Thyroid gland (tissue), 4 donors: ENCODE measurements around the gene AP4E1. TPM values are rescaled to one million over a fixed set of nuclear protein-coding genes. Genes with fewer than 3 reads are reported as not detected.
A peak's percentile ranks its signal among the peaks of the same experiment; 100 is the strongest.

Experiments
- DNase-seq, 2 donors: peaks; one replicate each; pipeline ENCODE4 v3.0.0-alpha.2; 2019
- H3K27ac ChIP-seq, 3 donors: fragments of 200-600 bp; sonication (generic); 1 replicate in 2 of 3; 2 replicates in 1 of 3; pipeline ENCODE4 v1.5.1; 2016 to 2019; ENCODE audit warnings: mild to moderate bottlenecking in 1 of 3, moderate library complexity in 1 of 3
- H3K27me3 ChIP-seq: fragments of 200-600 bp; sonication (generic); one replicate; pipeline ENCODE4 v1.5.1; 2019
- H3K36me3 ChIP-seq, 2 donors: fragments of 200-600 bp; sonication (generic); one replicate each; pipeline ENCODE4 v1.5.1; 2016 to 2019
- H3K4me1 ChIP-seq, 2 donors: fragments of 200-600 bp; sonication (generic); one replicate each; pipeline ENCODE4 v1.5.1; 2017 to 2019
- H3K4me3 ChIP-seq, 3 donors: fragments of 200-600 bp; sonication (generic); replicated peaks in 1 of 3; 1 replicate in 2 of 3; 2 replicates in 1 of 3; pipeline ENCODE4 v1.5.1; 2016; ENCODE audit warnings: mild to moderate bottlenecking in 1 of 3
- H3K9me3 ChIP-seq: fragments of 200-600 bp; sonication (generic); one replicate; pipeline ENCODE4 v1.5.1; 2017
- CTCF ChIP-seq, 6 experiments: fragments of 200-600 bp in 3 of 6; fragments of 450-650 bp in 3 of 6; sonication (generic) in 3 of 6; IDR thresholded peaks; one replicate each; pipeline ENCODE4 v1.5.1; 2016 to 2019; ENCODE audit warnings: antibody characterized with exemption in 6 of 6, mild to moderate bottlenecking in 2 of 6, inconsistent platforms in 1 of 6, moderate library complexity in 1 of 6
- POLR2A ChIP-seq, 2 donors: fragments of 450-650 bp; IDR thresholded peaks; one replicate each; pipeline ENCODE4 v1.6.1; 2017; ENCODE audit warnings: antibody characterized with exemption in 2 of 2, mild to moderate bottlenecking in 2 of 2, moderate library complexity in 1 of 2
- WGBS, 2 donors: methylation state at CpG; one replicate each; pipeline ENCODE4 v1.1.5; 2017; 5-methylcytosine and 5-hydroxymethylcytosine counted together
- intact Hi-C: fragments of 100-400 bp; cut with DNase I; formaldehyde crosslinking; loops from one replicate; pipeline ENCODE4 v1.15.1; 2023
- total RNA-seq, 4 donors: library from RNA; depleted of rRNA; stranded (reverse); fragments of >200 nt; gene quantifications; one replicate each; pipeline ENCODE4 v1.2.3, GENCODE V29; 2016

Gene AP4E1
- total RNA-seq, 4 donors from 2014 or later: 9.3 to 13.3 (median 10.4) TPM

- H3K4me1 ChIP-seq: no peaks in the 10 kb centered on the region
- WGBS, 2 donors: 79 to 80% methylated on average over 3 of the region's 3 CpGs
- no peak overlapping the region for H3K27ac ChIP-seq
- no peak for DNase-seq
- no peaks in the 10 kb centered on the region for H3K9me3 ChIP-seq
- peaks cover 0 to 4% of the 10 kb centered on the region in 2 donors for H3K36me3 ChIP-seq
- intact Hi-C loops: no loop called here
- H3K4me3 ChIP-seq: no peak overlapping the region
- no peaks in the 10 kb centered on the region for H3K27me3 ChIP-seq
- TF ChIP-seq POLR2A (IDR thresholded peaks at IDR 0.05): no peak
- no peak for TF ChIP-seq CTCF (IDR thresholded peaks at IDR 0.05)
These were observed 95.6 kb downstream of the AP4E1 start for GRCh38 chr15:51004103-51004551.

- TF ChIP-seq POLR2A (IDR thresholded peaks at IDR 0.05): no peak
- TF ChIP-seq CTCF (IDR thresholded peaks at IDR 0.05): no peak
- Histone ChIP-seq H3K36me3 (peaks cover 0 to 4% of the 10 kb centered on the region in 2 donors), H3K9me3 (no peaks in the 10 kb centered on the region), H3K4me3 (no peak overlapping the region), H3K27ac (no peak overlapping the region), H3K4me1 (no peaks in the 10 kb centered on the region), H3K27me3 (no peaks in the 10 kb centered on the region)
- intact Hi-C loops: no loop called here
- DNase-seq: no peak
- WGBS, 2 donors: 86 to 97% methylated on average over 1 of the region's 1 CpG
These were observed 98.0 kb downstream of the AP4E1 start for GRCh38 chr15:51006336-51006985.

- no peak overlapping the region for H3K27ac ChIP-seq
- no peak overlapping the region for H3K4me3 ChIP-seq
- no peaks in the 10 kb centered on the region for H3K36me3 ChIP-seq
- TF ChIP-seq CTCF (IDR thresholded peaks at IDR 0.05) (no peak), POLR2A (IDR thresholded peaks at IDR 0.05) (no peak)
- no peaks in the 10 kb centered on the region for H3K4me1 ChIP-seq
- no peaks in the 10 kb centered on the region for H3K9me3 ChIP-seq
- no peak for DNase-seq
- no peaks in the 10 kb centered on the region for H3K27me3 ChIP-seq
- intact Hi-C loops: no loop called here
- 94 to 97% methylated on average over 4 of the region's 4 CpGs for WGBS, 2 donors
These were observed 98.7 kb downstream of the AP4E1 start for GRCh38 chr15:51007131-51007666.

- no peak overlapping the region for H3K27ac ChIP-seq
- WGBS, 2 donors: 25 to 47% methylated on average over 1 of the region's 1 CpG
- DNase-seq: no peak
- TF ChIP-seq POLR2A (IDR thresholded peaks at IDR 0.05): no peak
- no peak for TF ChIP-seq CTCF (IDR thresholded peaks at IDR 0.05)
- no peaks in the 10 kb centered on the region for H3K36me3 ChIP-seq
- no peak overlapping the region for H3K4me3 ChIP-seq
- intact Hi-C loops: no loop called here
- no peaks in the 10 kb centered on the region for H3K9me3 ChIP-seq
- no peaks in the 10 kb centered on the region for H3K4me1 ChIP-seq
- no peaks in the 10 kb centered on the region for H3K27me3 ChIP-seq
These were observed 102.7 kb downstream of the AP4E1 start for GRCh38 chr15:51011212-51011611.

GRCh38 chr15:51016615-51017014, 108.1 kb downstream of the AP4E1 start:
- Histone ChIP-seq H3K4me1 (peaks cover 9 to 12% of the 10 kb centered on the region in 2 donors), H3K4me3 (no peak overlapping the region), H3K36me3 (no peaks in the 10 kb centered on the region), H3K27me3 (no peaks in the 10 kb centered on the region), H3K9me3 (no peaks in the 10 kb centered on the region), H3K27ac (peak overlapping the region in 2 of 3 donors; percentile 9 to 44)
- intact Hi-C loops: no loop called here
- TF ChIP-seq CTCF (IDR thresholded peaks at IDR 0.05) (no peak), POLR2A (IDR thresholded peaks at IDR 0.05) (no peak)
- no peak for DNase-seq
- 19 to 20% methylated on average over 1 of the region's 1 CpG for WGBS, 2 donors
